Measurements from ENCODE around the gene MAMDC2. TPM values are rescaled to one million over a fixed set of nuclear protein-coding genes. Genes with fewer than 3 reads are reported as not detected.

The MAMDC2 gene
- polyA plus RNA-seq, 2 of the 4 experiments (the other 2 are of a cell fraction) = 0.30 to 0.34 TPM

- TF ChIP-seq HMGXB4 (CRISPR knock-in tag; IDR thresholded peaks at IDR 0.05; ENCODE audit: borderline replicate concordance) = no peak
- no peak for TF ChIP-seq EHF (CRISPR knock-in tag; IDR thresholded peaks at IDR 0.05)
- TF ChIP-seq NR3C1 (IDR thresholded peaks at IDR 0.05) = no peak
- no peak for TF ChIP-seq FOSL2 (IDR thresholded peaks at IDR 0.05)
- no peak for TF ChIP-seq FOSL2 (CRISPR knock-in tag; IDR thresholded peaks at IDR 0.05)
- TF ChIP-seq FOXS1 (CRISPR knock-in tag; IDR thresholded peaks at IDR 0.05) = no peak
Observed at GRCh38 chr9:70143394-70144130, 99.9 kb downstream of the MAMDC2 start (continued).

- no peak for TF ChIP-seq CBX2 (IDR thresholded peaks at IDR 0.05; ENCODE audit: borderline replicate concordance, low read depth)
- H3K4me2 ChIP-seq = no peak overlapping the region
- no peaks in the 10 kb centered on the region for H3K4me1 ChIP-seq
- ATAC-seq = no peak
- no peaks in the 10 kb centered on the region for H3K9me3 ChIP-seq
- ChIA-PET CTCF (no interaction called here), POLR2A (no interaction called here)
- 39% methylated on average over 1 of the region's 1 CpG for WGBS (ENCODE audit: missing lambda C conversion rate)
- no peak overlapping the region for H3K27ac ChIP-seq
- H3K4me3 ChIP-seq = no peak overlapping the region
- FAIRE-seq = no peak
- no peak for DNase-seq (ENCODE audit: low read depth in 1 of 2, low spot score in 1 of 2)
Observed at GRCh38 chr9:70144131-70144503, 100.5 kb downstream of the MAMDC2 start.

DNA sequence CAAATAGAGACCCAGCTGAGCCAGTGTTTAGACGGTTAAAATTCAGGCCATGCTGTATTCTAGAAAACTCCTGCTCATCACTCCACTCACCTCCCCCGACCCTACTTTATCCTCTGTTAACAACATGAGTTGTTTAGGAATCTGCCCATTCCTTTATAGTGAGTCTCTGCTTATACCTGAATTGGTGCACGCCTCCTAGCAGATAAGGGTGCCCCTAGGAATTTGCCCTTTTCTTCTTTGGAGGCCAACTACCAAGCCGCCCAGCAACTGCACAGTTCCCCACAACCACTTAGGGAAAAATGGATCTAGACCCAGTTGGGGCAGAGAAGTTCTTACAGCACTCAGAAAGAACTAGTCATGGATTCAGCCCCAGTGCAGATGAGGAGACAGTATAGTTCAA, 102.3 kb downstream of the MAMDC2 start:
- no peaks in the 10 kb centered on the region for H3K9me3 ChIP-seq
- ATAC-seq (no peak), FAIRE-seq (no peak), DNase-seq (ENCODE audit: low read depth in 1 of 2, low spot score in 1 of 2) (no peak)
- H3K4me3 ChIP-seq = no peak overlapping the region
- ChIA-PET POLR2A (no interaction called here), CTCF (no interaction called here)
- TF ChIP-seq, protein P1, sequence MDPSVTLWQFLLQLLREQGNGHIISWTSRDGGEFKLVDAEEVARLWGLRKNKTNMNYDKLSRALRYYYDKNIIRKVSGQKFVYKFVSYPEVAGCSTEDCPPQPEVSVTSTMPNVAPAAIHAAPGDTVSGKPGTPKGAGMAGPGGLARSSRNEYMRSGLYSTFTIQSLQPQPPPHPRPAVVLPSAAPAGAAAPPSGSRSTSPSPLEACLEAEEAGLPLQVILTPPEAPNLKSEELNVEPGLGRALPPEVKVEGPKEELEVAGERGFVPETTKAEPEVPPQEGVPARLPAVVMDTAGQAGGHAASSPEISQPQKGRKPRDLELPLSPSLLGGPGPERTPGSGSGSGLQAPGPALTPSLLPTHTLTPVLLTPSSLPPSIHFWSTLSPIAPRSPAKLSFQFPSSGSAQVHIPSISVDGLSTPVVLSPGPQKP (IDR thresholded peaks at IDR 0.05; ENCODE audit: low read depth, low read length) = no peak
- TF ChIP-seq JUNB (IDR thresholded peaks at IDR 0.05) = no peak
- TF ChIP-seq ATOH8 (CRISPR knock-in tag; IDR thresholded peaks at IDR 0.05; ENCODE audit: low read depth) = no peak
- no peak for TF ChIP-seq EP300 (IDR thresholded peaks at IDR 0.05)
- no peak for TF ChIP-seq RCOR1 (IDR thresholded peaks at IDR 0.05; ENCODE audit: low read depth, low read length)
- no peak for TF ChIP-seq EHF (CRISPR knock-in tag; IDR thresholded peaks at IDR 0.05)
- no peak for TF ChIP-seq CBX8 (IDR thresholded peaks at IDR 0.05)
- TF ChIP-seq USF2 (IDR thresholded peaks at IDR 0.05) = no peak
- no peak for TF ChIP-seq HOXA7 (CRISPR knock-in tag; IDR thresholded peaks at IDR 0.05)
- TF ChIP-seq NR3C1 (IDR thresholded peaks at IDR 0.05) = no peak
- no peak for TF ChIP-seq ZNF302 (CRISPR knock-in tag; IDR thresholded peaks at IDR 0.05)
- H3K27ac ChIP-seq = no peak overlapping the region
- no peaks in the 10 kb centered on the region for H3K4me1 ChIP-seq
- 48% methylated on average over 4 of the region's 4 CpGs for WGBS (ENCODE audit: missing lambda C conversion rate)
- no peak overlapping the region for H3K4me2 ChIP-seq

DNA sequence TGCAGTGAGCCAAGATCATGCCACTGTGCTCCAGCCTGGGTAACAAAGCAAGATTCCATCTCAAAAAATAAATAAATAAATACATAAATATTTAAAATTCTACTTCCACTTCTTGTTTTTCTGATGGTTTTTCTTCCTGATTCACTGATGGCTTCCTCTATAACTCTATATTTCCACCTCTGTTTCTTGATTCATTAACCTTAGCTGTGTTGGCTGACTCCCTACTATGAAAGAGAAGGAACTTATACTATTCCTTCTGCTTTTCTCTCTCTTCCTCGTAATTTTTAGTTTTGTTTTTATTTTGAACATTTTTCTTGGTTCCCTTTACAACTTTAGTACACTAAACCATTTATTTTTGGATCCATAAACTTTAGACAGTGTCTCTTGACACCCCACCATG, 103.5 kb downstream of the MAMDC2 start:
- Histone ChIP-seq H3K4me3 (no peak overlapping the region), H3K4me2 (no peak overlapping the region), H3K27ac (no peak overlapping the region), H3K9me3 (no peaks in the 10 kb centered on the region), H3K4me1 (no peaks in the 10 kb centered on the region)
- ChIA-PET POLR2A (no interaction called here), CTCF (no interaction called here)
- FAIRE-seq (no peak), ATAC-seq (no peak), DNase-seq (ENCODE audit: low read depth in 1 of 2, low spot score in 1 of 2) (no peak)
- 18% methylated on average over 1 of the region's 1 CpG for WGBS (ENCODE audit: missing lambda C conversion rate)
- no peak for TF ChIP-seq HEYL (CRISPR knock-in tag; IDR thresholded peaks at IDR 0.05)
- TF ChIP-seq, protein P2, sequence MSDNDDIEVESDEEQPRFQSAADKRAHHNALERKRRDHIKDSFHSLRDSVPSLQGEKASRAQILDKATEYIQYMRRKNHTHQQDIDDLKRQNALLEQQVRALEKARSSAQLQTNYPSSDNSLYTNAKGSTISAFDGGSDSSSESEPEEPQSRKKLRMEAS (IDR thresholded peaks at IDR 0.05) = no peak
